GM12874 (cell line): ENCODE results near the gene GFAP.

Experiments used
- CTCF ChIP-seq: IDR thresholded peaks from 2 replicates; pipeline ENCODE4 v1.5.1; 2011; ENCODE audit warnings: low read depth, mild to moderate bottlenecking, control low read depth, low read length, moderate library complexity; ENCODE audit not compliant: insufficient read depth

GFAP gene

GRCh38 chr17:44911133-44912001, 3.9 kb downstream of the GFAP start:
- peak; percentile 73 for TF ChIP-seq CTCF

GRCh38 chr17:44910231-44911106, 4.8 kb downstream of the GFAP start:
- no peak for TF ChIP-seq CTCF

GRCh38 chr17:44909681-44910144, 5.6 kb downstream of the GFAP start:
- TF ChIP-seq CTCF: no peak

- no peak for TF ChIP-seq CTCF
Observed at GRCh38 chr17:44908761-44909326, 6.5 kb downstream of the GFAP start.

- TF ChIP-seq CTCF: no peak
Observed at GRCh38 chr17:44907729-44908470, 7.4 kb downstream of the GFAP start.

- no peak for TF ChIP-seq CTCF
Observed at GRCh38 chr17:44906763-44907728, 8.3 kb downstream of the GFAP start.
